Stimulated activated CD4-positive, alpha-beta T cell treated with anti-CD3 and anti-CD28 coated beads, Interleukin-12 subunit alpha, Interleukin-12 subunit beta, amount 100 ng/mL, for 4 hours (primary cell): ENCODE measurements around the gene ANKRD13A.
A peak's percentile ranks its signal among the peaks of the same experiment; 100 is the strongest.
"Not testable (repeated sequence)": the region's sequence is repeated elsewhere in the genome, so short reads cannot be mapped to it uniquely, and the experiment has no call there.

ENCODE experiments used
- DNase-seq: peaks from one replicate; pipeline ENCODE4 v3.0.0-alpha.2; 2020

Gene ANKRD13A

GRCh38 chr12:110010853-110011723, 11.9 kb downstream of the ANKRD13A start:
- DNase-seq, result no peak

- no peak for DNase-seq
These were observed 12.9 kb downstream of the ANKRD13A start for GRCh38 chr12:110012137-110012536.

DNA sequence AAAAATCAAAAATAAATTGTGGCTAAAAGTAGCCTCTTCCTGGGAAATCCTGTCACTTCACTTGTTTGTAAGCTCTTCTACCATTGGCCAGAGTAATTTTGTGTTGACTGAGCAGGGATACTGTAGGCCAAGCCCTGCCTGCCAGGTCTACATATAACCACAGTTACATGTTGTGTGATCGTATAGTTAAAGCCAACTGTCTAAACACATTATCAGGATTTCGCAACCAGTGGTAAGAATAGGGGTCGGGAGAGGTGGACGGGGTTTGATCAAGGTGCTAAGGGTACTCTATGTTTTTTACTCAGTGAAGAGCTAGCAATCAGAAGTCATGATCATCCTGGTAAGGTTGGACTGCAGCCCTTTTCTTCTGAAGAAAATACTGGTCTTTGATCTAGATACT, 13.4 kb downstream of the ANKRD13A start:
- DNase-seq, result no peak

GRCh38 chr12:110015132-110015531, 15.9 kb downstream of the ANKRD13A start:
- DNase-seq, result no peak

GRCh38 chr12:110020956-110021355, 21.7 kb downstream of the ANKRD13A start:
- DNase-seq, result no peak

GRCh38 chr12:110023059-110023980, 24.1 kb downstream of the ANKRD13A start:
- DNase-seq, result no peak

GRCh38 chr12:110024051-110024450, 24.8 kb downstream of the ANKRD13A start:
- DNase-seq, result no peak

DNA sequence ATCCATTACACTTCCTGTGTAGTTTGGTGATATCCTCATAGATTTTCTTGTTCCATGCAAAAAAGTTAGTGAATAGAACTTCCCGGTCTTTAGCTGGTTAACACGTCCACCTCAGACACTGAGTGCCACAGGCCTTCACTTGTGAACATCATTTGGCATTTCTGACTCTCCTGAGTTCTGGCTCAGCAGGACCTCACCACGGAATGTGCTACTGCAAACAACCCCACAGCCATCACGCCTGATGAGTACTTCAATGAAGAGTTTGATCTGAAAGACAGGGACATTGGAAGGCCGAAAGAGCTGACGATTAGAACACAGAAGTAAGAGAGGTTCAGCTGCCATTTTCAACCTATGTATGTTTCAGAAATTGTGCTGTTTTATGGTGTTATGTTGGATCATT, 29.1 kb downstream of the ANKRD13A start:
- no peak for DNase-seq

DNA sequence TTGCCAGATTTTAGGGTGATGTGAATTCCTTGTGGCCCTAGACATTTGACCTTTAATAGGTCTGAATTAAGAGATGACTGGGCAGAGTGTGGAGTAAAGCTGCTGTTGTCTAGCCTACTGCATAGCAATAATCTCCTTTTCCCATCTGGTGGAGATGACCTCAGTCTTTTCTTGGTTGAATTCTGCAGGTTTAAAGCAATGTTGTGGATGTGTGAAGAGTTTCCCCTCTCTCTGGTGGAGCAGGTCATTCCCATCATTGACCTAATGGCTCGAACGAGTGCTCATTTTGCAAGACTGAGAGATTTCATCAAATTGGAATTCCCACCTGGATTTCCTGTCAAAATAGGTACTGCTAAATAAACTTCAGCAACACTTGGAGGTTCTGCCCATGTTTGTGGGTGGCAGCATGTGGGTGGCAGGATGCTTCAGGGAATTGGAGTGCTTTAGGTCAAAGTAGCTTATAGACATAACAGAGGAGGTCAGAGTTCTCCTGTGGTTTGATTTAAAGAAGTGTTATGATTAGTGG, 30.1 kb downstream of the ANKRD13A start:
- DNase-seq, result no peak

- no peak for DNase-seq
These were observed 34.7 kb downstream of the ANKRD13A start for GRCh38 chr12:110033888-110034287.

- DNase-seq, result no peak
These were observed 36.4 kb downstream of the ANKRD13A start for GRCh38 chr12:110035534-110036104.

DNA sequence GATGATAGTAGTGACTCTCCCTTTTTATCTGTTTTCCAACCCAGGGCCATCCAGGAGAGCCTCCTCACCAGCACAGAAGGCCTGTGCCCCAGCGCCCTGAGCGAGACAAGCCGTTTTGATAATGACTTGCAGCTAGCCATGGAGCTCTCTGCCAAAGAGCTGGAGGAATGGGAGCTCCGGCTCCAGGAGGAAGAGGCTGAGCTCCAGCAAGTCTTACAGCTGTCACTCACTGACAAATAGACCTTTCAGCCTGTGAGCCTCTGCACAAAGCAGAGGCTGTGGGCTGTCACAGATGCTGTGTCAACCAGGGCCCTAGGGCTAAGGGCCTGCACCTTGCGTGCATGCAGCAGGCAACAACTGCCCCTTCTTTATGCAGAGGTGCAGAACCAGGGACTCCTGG, 38.1 kb downstream of the ANKRD13A start:
- DNase-seq, result no peak

- no peak for DNase-seq
These were observed 39.5 kb downstream of the ANKRD13A start for GRCh38 chr12:110038741-110039084.

GRCh38 chr12:110039085-110039807, 40.0 kb downstream of the ANKRD13A start:
- DNase-seq, result no peak

DNA sequence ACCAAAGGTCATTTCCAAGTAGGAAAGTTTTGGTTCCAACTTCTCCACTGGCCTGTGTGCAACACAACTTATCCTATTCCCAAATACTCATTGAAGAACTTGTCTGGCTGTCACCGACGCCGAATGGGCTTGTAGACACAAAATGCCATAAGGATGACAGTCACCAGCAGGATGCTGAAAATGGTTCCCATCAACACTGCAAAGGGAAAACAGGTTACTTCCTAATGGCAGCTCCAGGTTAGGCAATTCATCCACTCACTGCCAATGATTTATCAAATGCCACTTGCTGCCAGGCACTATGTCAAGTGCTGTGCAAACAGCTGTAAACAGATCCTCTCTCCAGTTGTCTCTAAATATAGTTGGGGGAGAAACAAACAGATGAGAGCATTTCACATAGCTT, 43.0 kb downstream of the ANKRD13A start:
- no peak for DNase-seq

DNA sequence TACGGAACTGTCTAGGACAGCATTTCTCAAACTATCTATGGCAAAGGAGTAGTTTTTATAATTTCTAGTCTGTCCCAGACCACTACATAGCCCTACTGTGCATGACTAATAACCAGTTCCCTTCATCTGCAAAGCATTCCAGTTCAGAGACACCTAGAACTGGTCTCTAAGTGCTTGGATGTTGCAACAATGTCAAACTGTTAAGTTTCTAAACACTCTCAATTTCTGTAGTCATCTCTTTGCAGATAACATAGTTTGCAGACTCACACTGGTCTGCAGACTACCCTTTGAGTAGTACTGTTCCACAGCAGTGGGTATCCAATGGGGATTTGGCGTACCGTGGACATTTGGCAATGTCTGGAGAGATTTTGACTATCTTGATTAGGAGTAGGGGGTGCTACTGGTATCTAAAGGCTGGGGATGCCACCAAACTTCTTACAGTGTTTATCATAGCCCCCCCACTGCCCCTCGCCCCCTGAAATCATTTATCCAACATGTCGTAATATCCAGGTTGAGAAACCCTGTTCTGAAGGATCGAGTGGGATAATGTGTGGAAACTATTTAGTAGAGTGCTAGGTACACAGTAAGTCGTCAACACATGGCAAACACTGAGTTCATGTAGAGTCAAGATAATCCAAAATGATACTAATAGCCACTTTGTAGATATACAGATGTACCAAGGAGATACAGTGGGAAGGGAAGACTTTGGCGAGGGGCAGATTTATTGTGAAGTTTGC, 47.4 kb downstream of the ANKRD13A start:
- DNase-seq, result no peak

DNA sequence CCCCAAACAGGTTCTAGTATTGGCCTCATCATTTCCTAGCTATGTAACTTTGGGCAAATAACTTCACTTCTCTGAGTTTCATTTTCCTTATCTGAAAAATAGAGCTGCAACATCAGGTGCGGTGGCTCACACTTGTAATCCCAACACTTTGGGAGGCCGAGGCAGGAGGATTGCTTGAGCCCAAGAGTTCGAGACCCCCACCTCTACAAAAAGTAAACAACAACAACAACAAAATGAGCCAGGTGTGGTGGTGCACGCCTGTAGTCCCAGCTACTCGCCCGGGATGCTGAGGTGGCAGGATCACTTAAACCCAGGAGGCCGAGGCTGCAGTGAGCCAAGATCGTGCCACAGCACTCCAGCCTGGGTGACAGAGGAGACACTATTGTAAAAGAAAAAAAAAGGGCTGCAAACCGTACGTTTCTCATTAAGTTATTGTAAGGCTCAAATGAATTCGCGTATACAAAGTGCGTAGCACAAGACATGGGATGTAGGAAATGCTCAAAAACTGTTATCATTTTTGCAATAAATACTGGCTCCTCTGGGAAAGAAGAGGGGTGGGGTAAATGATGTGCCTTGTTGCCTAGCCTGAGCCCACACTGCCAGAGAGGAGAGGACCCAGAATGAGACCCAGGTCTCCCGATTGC, 48.2 kb downstream of the ANKRD13A start:
- no peak for DNase-seq

DNA sequence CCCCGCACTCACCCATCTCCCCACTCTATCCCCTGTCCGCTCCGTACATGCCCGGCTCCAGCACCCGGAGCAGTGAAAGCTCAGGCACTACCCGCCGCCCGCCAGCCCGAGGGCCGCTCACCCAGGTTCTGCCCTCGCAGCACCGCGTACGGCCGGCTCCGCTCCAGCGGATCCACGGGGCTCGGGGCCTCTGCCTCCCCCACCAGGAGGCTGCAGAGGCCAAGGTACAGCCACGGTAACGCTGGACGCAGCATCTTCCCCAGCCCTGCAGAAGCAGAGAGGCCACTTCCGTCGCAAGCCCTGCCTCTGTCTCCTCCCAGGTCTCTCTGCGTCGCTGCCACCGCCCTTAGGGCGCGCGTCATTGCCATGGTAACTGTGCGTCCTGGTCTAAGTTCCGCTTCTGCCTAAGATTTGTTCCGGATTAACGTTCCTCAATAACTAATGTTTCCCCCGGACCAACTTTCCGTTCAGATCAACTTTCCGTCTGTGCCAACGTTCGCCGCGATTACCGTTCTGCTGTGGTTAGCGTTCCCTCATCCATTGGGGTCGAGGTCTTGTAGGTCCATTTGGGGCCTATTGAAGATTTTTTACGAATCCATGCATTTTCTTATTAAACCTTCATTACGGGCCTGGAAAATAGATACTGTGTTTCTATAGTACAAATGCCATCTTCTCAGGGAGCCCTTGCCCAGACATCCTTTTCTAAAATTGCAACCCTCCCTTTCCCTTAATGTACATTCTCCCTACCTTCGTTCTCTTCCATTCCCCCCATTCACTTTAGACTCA, 49.2 kb downstream of the ANKRD13A start, which contains the start of gene C12orf76:
Gene C12orf76 (minus strand): TSS at position 281 of the 786 bp plus-strand sequence. CDS start 27 bp downstream, at position 254.
- peak; percentile 83 for DNase-seq

- DNase-seq, result not testable (repeated sequence)
These were observed 49.8 kb downstream of the ANKRD13A start for GRCh38 chr12:110049034-110049433.

DNA sequence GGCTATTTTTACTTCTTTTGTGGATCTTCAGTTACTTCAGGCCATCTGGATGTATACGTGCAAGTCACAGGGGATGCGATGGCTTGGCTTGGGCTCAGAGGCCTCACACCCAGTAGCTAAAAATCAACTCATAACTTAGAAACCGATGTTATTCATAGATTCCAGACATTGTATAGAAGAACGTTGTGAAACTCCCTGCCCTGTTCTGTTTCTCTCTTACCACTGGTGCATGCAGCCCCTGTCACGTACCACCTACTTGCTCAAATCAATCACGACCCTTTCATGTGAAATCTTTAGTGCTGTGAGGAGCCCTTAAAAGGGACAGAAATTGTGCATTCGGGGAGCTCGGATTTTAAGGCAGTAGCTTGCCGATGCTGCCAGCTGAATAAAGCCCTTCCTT, 50.4 kb downstream of the ANKRD13A start:
- not testable (repeated sequence) for DNase-seq
